Heart right ventricle (tissue), 16 donors: ENCODE results near the gene OR52A5. TPM values are rescaled to one million over a fixed set of nuclear protein-coding genes. Genes with fewer than 3 reads are reported as not detected.

Experiments
- ATAC-seq, 8 donors: fragments of 200-7000 bp; cut with Tn5 transposase; one replicate each; pipeline ENCODE4 v1.9.1; 2020; ENCODE audit warnings: mild to moderate bottlenecking in 8 of 8, moderate library complexity in 8 of 8, moderate number of reproducible peaks in 1 of 8
- DNase-seq, 2 donors: peaks; one replicate each; pipeline ENCODE4 v3.0.0-alpha.2; 2020
- H3K27ac ChIP-seq, 10 donors: fragments of 200-600 bp; sonication (generic) in 2 of 10; one replicate each; pipeline versions ENCODE4 v1.5.0 to v1.8.0; 2020 to 2022; ENCODE audit warnings: mild to moderate bottlenecking in 3 of 10
- H3K27me3 ChIP-seq, 7 donors: fragments of 200-600 bp; one replicate each; pipeline ENCODE4 v1.8.0; 2021 to 2022; ENCODE audit warnings: mild to moderate bottlenecking in 2 of 7
- H3K36me3 ChIP-seq, 9 donors: fragments of 200-600 bp; sonication (generic) in 1 of 9; one replicate each; pipeline versions ENCODE4 v1.5.0 to v1.8.0; 2020 to 2022; ENCODE audit warnings: mild to moderate bottlenecking in 2 of 9
- H3K4me1 ChIP-seq, 9 donors: fragments of 200-600 bp; sonication (generic) in 1 of 9; one replicate each; pipeline versions ENCODE4 v1.5.0 to v1.8.0; 2020 to 2022; ENCODE audit warnings: mild to moderate bottlenecking in 4 of 9
- H3K4me3 ChIP-seq, 10 donors: fragments of 200-600 bp; sonication (generic) in 2 of 10; one replicate each; pipeline versions ENCODE4 v1.5.0 to v1.8.0; 2020 to 2022; ENCODE audit warnings: mild to moderate bottlenecking in 7 of 10, moderate library complexity in 2 of 10
- H3K9me3 ChIP-seq, 11 donors: fragments of 200-600 bp in 10 of 11; sonication (generic) in 2 of 11; one replicate each; pipeline versions ENCODE4 v1.5.0 to v1.8.0; 2013 to 2022; ENCODE audit warnings: mild to moderate bottlenecking in 2 of 11, control low read depth in 1 of 11, moderate library complexity in 1 of 11
- CTCF ChIP-seq, 9 donors: fragments of 200-600 bp; sonication (generic) in 2 of 9; IDR thresholded peaks; one replicate each; pipeline versions ENCODE4 v1.5.0 to v1.8.0; 2021 to 2022; ENCODE audit warnings: antibody characterized with exemption in 9 of 9, mild to moderate bottlenecking in 5 of 9, moderate library complexity in 1 of 9
- WGBS, 2 donors: extraction: QIAGEN DNeasy Blood & Tissue Kit; methylation state at CpG; one replicate each; pipeline ENCODE4 v1.1.7; 2013; ENCODE audit warnings: inconsistent platforms in 1 of 2; 5-methylcytosine and 5-hydroxymethylcytosine counted together
- intact Hi-C, 10 donors: fragments of 100-400 bp; cut with DNase I; formaldehyde crosslinking; loops; one replicate each; pipeline versions ENCODE4 v1.11.1 to v1.14.2; 2022
- polyA plus RNA-seq, 2 donors: library from polyadenylated mRNA; stranded (reverse); fragments of 200-250 nt; gene quantifications; one replicate each; pipeline ENCODE4 v1.2.3, GENCODE V29; 2013
- total RNA-seq, 10 donors: library from RNA; stranded (reverse); fragmentation: NEBNext Ultra II Directional in 3 of 10; extraction: Animal tissue kit (Norgen Biotek cat#: 25700) in 3 of 10; gene quantifications; one replicate each; pipeline versions ENCODE4 v1.2.1 to v1.2.4, GENCODE V29; 2021 to 2023
- donor health status: Arrhythmogenic right ventricular cardiomyopathy.
- donor health status: ischemic (EF 13 %, LVEDD 7.1; RV severe dilation, severe dysfunction).
- donor health status: healthy with polysubstance abuse.
- donor health status: DM: no; HTN: yes; CAD: no.
- donor health status: DM: no; HTN: no; CAD: no.
- donor health status: ischemic (EF 25% LVEDD 6.9; RV normal size, moderate dysfunction).
- donor health status: ischemic (EF 25% LVEDD 5.7; RV mildly dilated, moderate dysfunction).
- donor health status: healthy.
- donor health status: DM: yes; HTN: yes; CAD: no.
- donor health status: Ischemic cardiomyopathy.
- donor health status: ischemic (EF 35%, LVEDD 5.7; RV mildly dilated, moderate dysfunction).
- donor health status: nonischemic (EF 11% LVEDD 7.7; RV severe dilation, severe dysfunction).
- donor health status: DM: yes; HTN: yes; CAD: no.
- donor health status: PGD.
- donor health status: ischemic (EF 29% LVEDD 5.4; RV normal size, mild dysfunction).
- donor health status: nonischemic (EF 23%, LVEDD 6.1; RV moderate dilation, normal function).

Gene OR52A5
- total and polyA plus RNA-seq, 12 donors: not detected

GRCh38 chr11:5092821-5093585 lies 45.2 kb downstream of the OR52A5 start:
- H3K4me3 ChIP-seq: no peak overlapping the region
- no peaks in the 10 kb centered on the region for H3K27me3 ChIP-seq
- no peak overlapping the region for H3K27ac ChIP-seq
- 82 to 85% methylated on average over 8 of the region's 8 CpGs for WGBS, 2 donors
- ATAC-seq: no peak
- intact Hi-C loops: no loop called here
- no peak for DNase-seq
- H3K9me3 ChIP-seq: no peaks in the 10 kb centered on the region
- no peaks in the 10 kb centered on the region for H3K36me3 ChIP-seq
- no peaks in the 10 kb centered on the region for H3K4me1 ChIP-seq
- TF ChIP-seq CTCF (IDR thresholded peaks at IDR 0.05): no peak

GRCh38 chr11:5090668-5091067 lies 47.5 kb downstream of the OR52A5 start:
- intact Hi-C loops: no loop called here
- Histone ChIP-seq H3K27ac (no peak overlapping the region), H3K27me3 (no peaks in the 10 kb centered on the region), H3K4me3 (no peak overlapping the region), H3K9me3 (no peaks in the 10 kb centered on the region), H3K36me3 (no peaks in the 10 kb centered on the region), H3K4me1 (no peaks in the 10 kb centered on the region)
- 88 to 91% methylated on average over 1 of the region's 1 CpG for WGBS, 2 donors
- no peak for TF ChIP-seq CTCF (IDR thresholded peaks at IDR 0.05)
- ATAC-seq (no peak), DNase-seq (no peak)

GRCh38 chr11:5088556-5088955 lies 49.6 kb downstream of the OR52A5 start:
- ATAC-seq (no peak), DNase-seq (no peak)
- intact Hi-C loops: no loop called here

GRCh38 chr11:5083602-5084001 lies 54.6 kb downstream of the OR52A5 start:
- H3K4me3 ChIP-seq: no peak overlapping the region
- no peak overlapping the region for H3K27ac ChIP-seq
- H3K27me3 ChIP-seq: no peaks in the 10 kb centered on the region
- H3K36me3 ChIP-seq: no peaks in the 10 kb centered on the region
- no peak for DNase-seq
- ATAC-seq: no peak
- no peak for TF ChIP-seq CTCF (IDR thresholded peaks at IDR 0.05)
- intact Hi-C loops: no loop called here
- no peaks in the 10 kb centered on the region for H3K9me3 ChIP-seq
- no peaks in the 10 kb centered on the region for H3K4me1 ChIP-seq

More at GRCh38 chr11:5088556-5088955, 49.6 kb downstream of the OR52A5 start:
- H3K4me1 ChIP-seq: no peaks in the 10 kb centered on the region
- no peaks in the 10 kb centered on the region for H3K27me3 ChIP-seq
- H3K36me3 ChIP-seq: no peaks in the 10 kb centered on the region
- H3K4me3 ChIP-seq: no peak overlapping the region
- TF ChIP-seq CTCF (IDR thresholded peaks at IDR 0.05): no peak
- no peaks in the 10 kb centered on the region for H3K9me3 ChIP-seq
- H3K27ac ChIP-seq: no peak overlapping the region
